Ishikawa (cell line): ENCODE measurements around the gene LMAN2L.

Experiments
- CEBPB ChIP-seq: IDR thresholded peaks from 2 replicates; pipeline ENCODE4 v1.6.1; 2012
- CREB1 ChIP-seq: IDR thresholded peaks from 2 replicates; pipeline ENCODE4 v1.6.1; 2012; ENCODE audit warnings: low read depth
- EGR1 ChIP-seq: IDR thresholded peaks from 2 replicates; pipeline ENCODE4 v1.6.1; 2012
- EP300 ChIP-seq: IDR thresholded peaks from 2 replicates; pipeline ENCODE4 v1.6.1; 2012; ENCODE audit warnings: borderline replicate concordance
- FOXM1 ChIP-seq: IDR thresholded peaks from 2 replicates; pipeline ENCODE4 v1.6.1; 2012; ENCODE audit warnings: low read depth, borderline replicate concordance
- NFIC ChIP-seq: IDR thresholded peaks from 2 replicates; pipeline ENCODE4 v1.6.1; 2012
- RAD21 ChIP-seq: IDR thresholded peaks from 2 replicates; pipeline ENCODE4 v1.6.1; 2012; ENCODE audit warnings: low read depth
- TAF1 ChIP-seq: IDR thresholded peaks from 2 replicates; pipeline ENCODE4 v1.6.1; 2012; ENCODE audit warnings: low read depth, mild to moderate bottlenecking
- TCF12 ChIP-seq: IDR thresholded peaks from 2 replicates; pipeline ENCODE4 v1.6.1; 2012; ENCODE audit warnings: low read depth
- TEAD4 ChIP-seq: IDR thresholded peaks from 2 replicates; pipeline ENCODE4 v1.6.1; 2012
- YY1 ChIP-seq: IDR thresholded peaks from 2 replicates; pipeline ENCODE4 v1.6.1; 2012; ENCODE audit warnings: low read depth
- ZBTB7A ChIP-seq: IDR thresholded peaks from 2 replicates; pipeline ENCODE4 v1.6.1; 2012; ENCODE audit warnings: low read depth
- TF ChIP-seq, protein P1 (sequence below): IDR thresholded peaks from 2 replicates; pipeline ENCODE4 v1.6.1; 2012; ENCODE audit warnings: low read depth, mild to moderate bottlenecking
- TF ChIP-seq, protein P2 (sequence below): IDR thresholded peaks from 2 replicates; pipeline ENCODE4 v1.6.1; 2012
- TF ChIP-seq, protein P3 (sequence below): IDR thresholded peaks from 2 replicates; pipeline ENCODE4 v1.6.1; 2012

LMAN2L gene, protein sequence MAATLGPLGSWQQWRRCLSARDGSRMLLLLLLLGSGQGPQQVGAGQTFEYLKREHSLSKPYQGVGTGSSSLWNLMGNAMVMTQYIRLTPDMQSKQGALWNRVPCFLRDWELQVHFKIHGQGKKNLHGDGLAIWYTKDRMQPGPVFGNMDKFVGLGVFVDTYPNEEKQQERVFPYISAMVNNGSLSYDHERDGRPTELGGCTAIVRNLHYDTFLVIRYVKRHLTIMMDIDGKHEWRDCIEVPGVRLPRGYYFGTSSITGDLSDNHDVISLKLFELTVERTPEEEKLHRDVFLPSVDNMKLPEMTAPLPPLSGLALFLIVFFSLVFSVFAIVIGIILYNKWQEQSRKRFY

DNA sequence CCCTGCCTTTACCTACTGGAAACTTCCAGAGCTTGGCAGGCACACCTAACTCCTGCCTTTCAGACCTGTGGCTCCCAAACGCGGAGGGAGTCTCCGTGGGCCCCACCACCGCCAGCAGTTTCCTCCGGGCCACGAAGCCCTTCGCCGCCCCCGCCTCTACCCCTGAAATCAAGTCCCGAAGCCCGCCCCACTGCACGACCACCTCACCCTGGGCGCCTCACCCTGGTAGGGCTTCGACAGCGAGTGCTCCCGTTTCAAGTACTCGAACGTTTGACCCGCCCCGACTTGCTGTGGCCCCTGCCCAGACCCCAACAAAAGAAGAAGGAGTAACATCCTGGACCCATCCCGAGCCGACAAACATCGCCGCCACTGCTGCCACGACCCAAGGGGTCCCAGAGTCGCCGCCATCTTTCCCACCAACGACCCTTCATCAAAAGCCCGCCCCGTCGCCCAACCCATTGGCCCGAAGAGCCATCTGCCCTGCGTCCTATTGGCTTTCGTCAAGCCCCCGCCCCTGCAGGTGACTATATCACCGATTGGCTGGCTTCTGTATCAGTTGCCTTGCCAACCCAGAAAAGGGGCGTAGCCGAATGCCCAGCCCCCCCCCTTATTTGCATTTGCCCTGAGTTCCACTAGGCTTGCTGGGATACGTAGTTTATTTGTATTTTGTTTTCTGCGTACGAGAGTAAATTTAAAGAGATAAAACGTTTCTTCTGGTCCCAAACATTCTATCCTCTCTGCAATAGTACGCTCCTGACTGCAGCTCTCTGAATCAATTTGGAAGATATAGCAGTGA lies at the start of gene LMAN2L:
Gene LMAN2L, minus strand, starts transcription at position 432 of the 796 bp plus-strand sequence. Its CDS starts 24 bp downstream, at position 408.
- TF ChIP-seq TAF1 (peak; percentile 94), TEAD4 (no peak), CEBPB (no peak), ZBTB7A (peak; percentile 94), YY1 (peak; percentile 94)
- TF ChIP-seq, protein P1, sequence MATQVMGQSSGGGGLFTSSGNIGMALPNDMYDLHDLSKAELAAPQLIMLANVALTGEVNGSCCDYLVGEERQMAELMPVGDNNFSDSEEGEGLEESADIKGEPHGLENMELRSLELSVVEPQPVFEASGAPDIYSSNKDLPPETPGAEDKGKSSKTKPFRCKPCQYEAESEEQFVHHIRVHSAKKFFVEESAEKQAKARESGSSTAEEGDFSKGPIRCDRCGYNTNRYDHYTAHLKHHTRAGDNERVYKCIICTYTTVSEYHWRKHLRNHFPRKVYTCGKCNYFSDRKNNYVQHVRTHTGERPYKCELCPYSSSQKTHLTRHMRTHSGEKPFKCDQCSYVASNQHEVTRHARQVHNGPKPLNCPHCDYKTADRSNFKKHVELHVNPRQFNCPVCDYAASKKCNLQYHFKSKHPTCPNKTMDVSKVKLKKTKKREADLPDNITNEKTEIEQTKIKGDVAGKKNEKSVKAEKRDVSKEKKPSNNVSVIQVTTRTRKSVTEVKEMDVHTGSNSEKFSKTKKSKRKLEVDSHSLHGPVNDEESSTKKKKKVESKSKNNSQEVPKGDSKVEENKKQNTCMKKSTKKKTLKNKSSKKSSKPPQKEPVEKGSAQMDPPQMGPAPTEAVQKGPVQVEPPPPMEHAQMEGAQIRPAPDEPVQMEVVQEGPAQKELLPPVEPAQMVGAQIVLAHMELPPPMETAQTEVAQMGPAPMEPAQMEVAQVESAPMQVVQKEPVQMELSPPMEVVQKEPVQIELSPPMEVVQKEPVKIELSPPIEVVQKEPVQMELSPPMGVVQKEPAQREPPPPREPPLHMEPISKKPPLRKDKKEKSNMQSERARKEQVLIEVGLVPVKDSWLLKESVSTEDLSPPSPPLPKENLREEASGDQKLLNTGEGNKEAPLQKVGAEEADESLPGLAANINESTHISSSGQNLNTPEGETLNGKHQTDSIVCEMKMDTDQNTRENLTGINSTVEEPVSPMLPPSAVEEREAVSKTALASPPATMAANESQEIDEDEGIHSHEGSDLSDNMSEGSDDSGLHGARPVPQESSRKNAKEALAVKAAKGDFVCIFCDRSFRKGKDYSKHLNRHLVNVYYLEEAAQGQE: no peak
- TF ChIP-seq, protein P2, sequence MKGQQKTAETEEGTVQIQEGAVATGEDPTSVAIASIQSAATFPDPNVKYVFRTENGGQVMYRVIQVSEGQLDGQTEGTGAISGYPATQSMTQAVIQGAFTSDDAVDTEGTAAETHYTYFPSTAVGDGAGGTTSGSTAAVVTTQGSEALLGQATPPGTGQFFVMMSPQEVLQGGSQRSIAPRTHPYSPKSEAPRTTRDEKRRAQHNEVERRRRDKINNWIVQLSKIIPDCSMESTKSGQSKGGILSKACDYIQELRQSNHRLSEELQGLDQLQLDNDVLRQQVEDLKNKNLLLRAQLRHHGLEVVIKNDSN: peak; percentile 58; the same call in 1 of the 2 replicates

DNA sequence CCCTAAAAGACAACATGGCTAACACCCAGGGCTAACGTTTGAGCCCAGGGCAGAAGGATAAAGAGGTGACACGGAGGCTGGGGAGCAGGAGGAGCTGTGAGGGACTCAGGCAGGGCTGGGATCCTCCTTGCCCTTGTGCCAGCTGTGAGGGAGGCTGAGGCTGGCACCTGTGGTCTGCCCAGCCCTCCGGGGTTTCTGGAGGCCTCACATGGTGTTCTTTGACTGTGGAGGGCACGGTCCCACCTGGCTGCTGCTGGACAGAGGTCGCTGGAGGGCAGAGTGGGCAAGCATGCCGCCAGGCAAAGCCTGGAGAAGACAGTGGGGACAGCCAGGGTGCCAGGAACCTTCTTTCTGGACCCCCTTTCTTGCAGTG lies 49.4 kb upstream of the LMAN2L start:
- TF ChIP-seq EGR1 (no peak), NFIC (no peak), TEAD4 (no peak), CREB1 (no peak)
- TF ChIP-seq, protein P3, sequence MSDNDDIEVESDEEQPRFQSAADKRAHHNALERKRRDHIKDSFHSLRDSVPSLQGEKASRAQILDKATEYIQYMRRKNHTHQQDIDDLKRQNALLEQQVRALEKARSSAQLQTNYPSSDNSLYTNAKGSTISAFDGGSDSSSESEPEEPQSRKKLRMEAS: no peak
- TF ChIP-seq, protein P2: no peak

DNA sequence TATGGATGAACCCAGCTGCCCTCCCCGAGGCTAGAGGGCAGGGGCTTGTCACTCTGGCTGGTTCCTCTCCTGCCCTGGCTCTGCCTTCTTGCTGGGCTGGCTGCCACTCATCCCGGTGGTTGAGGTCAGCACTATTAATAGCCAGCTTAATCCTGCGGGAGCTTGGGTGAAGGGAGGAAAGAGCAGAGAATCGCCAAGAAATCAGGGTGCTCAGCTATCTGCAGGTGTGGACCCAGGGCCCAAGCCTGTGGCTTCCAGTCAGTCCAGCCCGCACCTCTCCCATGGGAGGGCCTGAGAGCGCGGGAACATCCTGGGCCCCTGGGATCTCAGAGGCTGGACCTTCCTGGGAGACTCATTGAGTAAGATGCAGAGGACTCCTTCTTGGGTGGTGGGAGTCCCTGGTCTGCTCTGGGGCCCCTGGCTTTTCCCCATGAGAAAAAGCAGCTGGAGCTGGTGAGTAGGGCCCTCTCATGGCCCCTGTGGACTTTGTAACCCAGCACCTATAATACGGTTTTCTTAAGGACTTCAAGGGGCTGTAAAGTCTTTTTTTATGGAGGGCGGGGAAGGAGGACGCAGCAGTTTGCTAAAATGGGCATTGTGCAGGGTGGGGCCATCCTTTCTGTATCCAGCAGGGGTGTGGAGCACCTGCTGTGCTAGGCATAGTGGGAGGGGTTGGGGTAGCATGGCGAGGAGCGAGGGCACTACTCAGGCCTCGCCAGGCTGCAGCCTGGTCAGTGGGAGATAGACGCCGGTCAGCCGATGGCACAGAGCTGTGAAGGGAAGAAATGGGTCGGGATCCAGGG lies 48.8 kb upstream of the LMAN2L start:
- no peak for TF ChIP-seq YY1
- TF ChIP-seq EP300: no peak
- no peak for TF ChIP-seq TEAD4
- TF ChIP-seq TAF1: no peak
- no peak for TF ChIP-seq FOXM1
- no peak for TF ChIP-seq ZBTB7A
- TF ChIP-seq, protein P3: no peak
- no peak for TF ChIP-seq RAD21

DNA sequence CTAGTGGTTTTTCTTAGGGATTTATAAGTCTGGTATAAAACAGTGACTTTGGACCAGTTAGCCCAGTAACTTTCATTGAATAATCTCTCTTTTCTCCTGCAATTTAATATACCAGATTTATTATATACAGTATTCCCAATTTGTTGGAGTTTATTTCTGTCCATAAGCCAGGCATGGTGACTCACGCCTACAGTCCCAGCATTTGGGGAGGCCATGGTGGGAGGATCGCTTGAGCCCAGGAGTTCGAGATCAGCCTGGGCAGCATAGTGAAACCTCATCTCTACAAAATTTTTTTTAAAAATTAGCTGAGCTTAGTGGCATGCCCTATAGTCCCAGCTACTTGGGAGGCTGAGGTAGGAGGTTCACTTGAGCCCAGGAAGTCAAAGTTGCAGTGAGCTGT lies 47.5 kb upstream of the LMAN2L start:
- TF ChIP-seq, protein P1: no peak
- TF ChIP-seq CEBPB (no peak), EGR1 (no peak), EP300 (no peak), FOXM1 (no peak), CREB1 (no peak), YY1 (no peak), TEAD4 (no peak), TAF1 (no peak), TCF12 (no peak), RAD21 (no peak), ZBTB7A (no peak), NFIC (no peak)
- TF ChIP-seq, protein P3: no peak
- TF ChIP-seq, protein P2: no peak

DNA sequence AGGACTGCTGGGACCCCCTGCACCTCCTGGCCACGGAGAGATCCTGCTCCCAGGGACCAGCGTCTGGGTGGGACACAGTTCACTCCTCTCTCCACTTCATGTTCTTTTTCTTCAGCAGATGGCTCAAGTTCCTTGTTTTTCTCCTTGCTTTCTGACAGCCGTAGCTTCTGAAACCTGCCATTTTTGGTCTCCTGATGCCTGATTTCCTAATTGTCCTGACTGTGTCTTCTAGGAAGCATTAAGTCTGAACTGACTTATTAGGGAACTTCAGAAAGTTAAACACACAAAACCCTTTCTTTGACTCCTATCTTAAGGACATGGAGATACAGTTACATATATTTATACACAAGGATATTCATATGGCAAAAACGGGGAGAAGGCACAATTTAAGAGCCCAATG lies 43.5 kb upstream of the LMAN2L start:
- TF ChIP-seq, protein P3: no peak
- TF ChIP-seq TAF1 (no peak), TEAD4 (no peak), YY1 (no peak), EGR1 (no peak), RAD21 (no peak)
- TF ChIP-seq, protein P1: no peak
